ENCODE measurements around the gene DDR1.
"Not testable (repeated sequence)": the region's sequence is repeated elsewhere in the genome, so short reads cannot be mapped to it uniquely, and the experiment has no call there.

Gene DDR1

GRCh38 chr6:30855429-30856075, 28.8 kb upstream of the DDR1 start:
- no peaks in the 10 kb centered on the region for H3K36me3 ChIP-seq (ENCODE audit: control insufficient read depth in 2 of 2, insufficient read depth in 2 of 2, low read length in 2 of 2)
- H3K4me3 ChIP-seq (ENCODE audit: low read length in 2 of 2), result no peak overlapping the region
- no peak overlapping the region for H3K27ac ChIP-seq (ENCODE audit: low read length)
- H3K27me3 ChIP-seq (ENCODE audit: control insufficient read depth in 1 of 2, insufficient read depth in 2 of 2, low read length in 2 of 2), result no peaks in the 10 kb centered on the region
- H3K4me1 ChIP-seq (ENCODE audit: control insufficient read depth, insufficient read depth, low read length), result no peaks in the 10 kb centered on the region
- no peak overlapping the region for H3K9ac ChIP-seq (ENCODE audit: low read length in 2 of 2)
- no peaks in the 10 kb centered on the region for H3K9me3 ChIP-seq (ENCODE audit: control insufficient read depth in 2 of 2, low read length in 2 of 2)

- Histone ChIP-seq H3K36me3 (ENCODE audit: control insufficient read depth in 2 of 2, insufficient read depth in 2 of 2, low read length in 2 of 2) (no peaks in the 10 kb centered on the region), H3K27me3 (ENCODE audit: control insufficient read depth in 1 of 2, insufficient read depth in 2 of 2, low read length in 2 of 2) (no peaks in the 10 kb centered on the region), H3K9me3 (ENCODE audit: control insufficient read depth in 2 of 2, low read length in 2 of 2) (no peaks in the 10 kb centered on the region), H3K4me3 (ENCODE audit: low read length in 2 of 2) (no peak overlapping the region), H3K9ac (ENCODE audit: low read length in 2 of 2) (no peak overlapping the region), H3K4me1 (ENCODE audit: control insufficient read depth, insufficient read depth, low read length) (no peaks in the 10 kb centered on the region), H3K27ac (ENCODE audit: low read length) (no peak overlapping the region)
Measured at GRCh38 chr6:30857112-30857511, 27.2 kb upstream of the DDR1 start.

GRCh38 chr6:30857549-30857948, 26.8 kb upstream of the DDR1 start:
- Histone ChIP-seq H3K4me1 (ENCODE audit: control insufficient read depth, insufficient read depth, low read length) (no peaks in the 10 kb centered on the region), H3K9me3 (ENCODE audit: control insufficient read depth in 2 of 2, low read length in 2 of 2) (no peaks in the 10 kb centered on the region), H3K27me3 (ENCODE audit: control insufficient read depth in 1 of 2, insufficient read depth in 2 of 2, low read length in 2 of 2) (no peaks in the 10 kb centered on the region), H3K27ac (ENCODE audit: low read length) (no peak overlapping the region), H3K4me3 (ENCODE audit: low read length in 2 of 2) (no peak overlapping the region), H3K9ac (ENCODE audit: low read length in 2 of 2) (no peak overlapping the region), H3K36me3 (ENCODE audit: control insufficient read depth in 2 of 2, insufficient read depth in 2 of 2, low read length in 2 of 2) (no peaks in the 10 kb centered on the region)

GRCh38 chr6:30859726-30860125, 24.6 kb upstream of the DDR1 start:
- H3K4me3 ChIP-seq (ENCODE audit: low read length in 2 of 2); H3K9ac ChIP-seq (ENCODE audit: low read length in 2 of 2); H3K4me1 ChIP-seq (ENCODE audit: control insufficient read depth, insufficient read depth, low read length); H3K9me3 ChIP-seq (ENCODE audit: control insufficient read depth in 2 of 2, low read length in 2 of 2); H3K36me3 ChIP-seq (ENCODE audit: control insufficient read depth in 2 of 2, insufficient read depth in 2 of 2, low read length in 2 of 2); H3K27ac ChIP-seq (ENCODE audit: low read length); H3K27me3 ChIP-seq (ENCODE audit: control insufficient read depth in 1 of 2, insufficient read depth in 2 of 2, low read length in 2 of 2): not testable (repeated sequence)

- H3K27me3 ChIP-seq (ENCODE audit: control insufficient read depth in 1 of 2, insufficient read depth in 2 of 2, low read length in 2 of 2), result no peaks in the 10 kb centered on the region
- no peaks in the 10 kb centered on the region for H3K36me3 ChIP-seq (ENCODE audit: control insufficient read depth in 2 of 2, insufficient read depth in 2 of 2, low read length in 2 of 2)
- H3K4me1 ChIP-seq (ENCODE audit: control insufficient read depth, insufficient read depth, low read length), result no peaks in the 10 kb centered on the region
- H3K4me3 ChIP-seq (ENCODE audit: low read length in 2 of 2), result no peak overlapping the region
- no peaks in the 10 kb centered on the region for H3K9me3 ChIP-seq (ENCODE audit: control insufficient read depth in 2 of 2, low read length in 2 of 2)
- no peak overlapping the region for H3K27ac ChIP-seq (ENCODE audit: low read length)
- no peak overlapping the region for H3K9ac ChIP-seq (ENCODE audit: low read length in 2 of 2)
Measured at GRCh38 chr6:30861257-30862048, 22.9 kb upstream of the DDR1 start.

- no peaks in the 10 kb centered on the region for H3K27me3 ChIP-seq (ENCODE audit: control insufficient read depth in 1 of 2, insufficient read depth in 2 of 2, low read length in 2 of 2)
- H3K9me3 ChIP-seq (ENCODE audit: control insufficient read depth in 2 of 2, low read length in 2 of 2), result no peaks in the 10 kb centered on the region
- H3K4me3 ChIP-seq (ENCODE audit: low read length in 2 of 2), result no peak overlapping the region
- H3K27ac ChIP-seq (ENCODE audit: low read length), result no peak overlapping the region
- no peak overlapping the region for H3K9ac ChIP-seq (ENCODE audit: low read length in 2 of 2)
- H3K36me3 ChIP-seq (ENCODE audit: control insufficient read depth in 2 of 2, insufficient read depth in 2 of 2, low read length in 2 of 2), result no peaks in the 10 kb centered on the region
- no peaks in the 10 kb centered on the region for H3K4me1 ChIP-seq (ENCODE audit: control insufficient read depth, insufficient read depth, low read length)
Measured at GRCh38 chr6:30862156-30862875, 22.0 kb upstream of the DDR1 start.

- Histone ChIP-seq H3K36me3 (ENCODE audit: control insufficient read depth in 2 of 2, insufficient read depth in 2 of 2, low read length in 2 of 2) (no peaks in the 10 kb centered on the region), H3K4me1 (ENCODE audit: control insufficient read depth, insufficient read depth, low read length) (no peaks in the 10 kb centered on the region), H3K4me3 (ENCODE audit: low read length in 2 of 2) (no peak overlapping the region), H3K9ac (ENCODE audit: low read length in 2 of 2) (no peak overlapping the region), H3K27ac (ENCODE audit: low read length) (no peak overlapping the region), H3K27me3 (ENCODE audit: control insufficient read depth in 1 of 2, insufficient read depth in 2 of 2, low read length in 2 of 2) (no peaks in the 10 kb centered on the region), H3K9me3 (ENCODE audit: control insufficient read depth in 2 of 2, low read length in 2 of 2) (no peaks in the 10 kb centered on the region)
Measured at GRCh38 chr6:30864325-30864724, 20.0 kb upstream of the DDR1 start.

- H3K9me3 ChIP-seq (ENCODE audit: control insufficient read depth in 2 of 2, low read length in 2 of 2); H3K4me3 ChIP-seq (ENCODE audit: low read length in 2 of 2); H3K27me3 ChIP-seq (ENCODE audit: control insufficient read depth in 1 of 2, insufficient read depth in 2 of 2, low read length in 2 of 2); H3K27ac ChIP-seq (ENCODE audit: low read length); H3K36me3 ChIP-seq (ENCODE audit: control insufficient read depth in 2 of 2, insufficient read depth in 2 of 2, low read length in 2 of 2); H3K9ac ChIP-seq (ENCODE audit: low read length in 2 of 2); H3K4me1 ChIP-seq (ENCODE audit: control insufficient read depth, insufficient read depth, low read length): not testable (repeated sequence)
Measured at GRCh38 chr6:30869241-30869749, 15.0 kb upstream of the DDR1 start.

- Histone ChIP-seq H3K27me3 (ENCODE audit: control insufficient read depth in 1 of 2, insufficient read depth in 2 of 2, low read length in 2 of 2) (no peaks in the 10 kb centered on the region), H3K9me3 (ENCODE audit: control insufficient read depth in 2 of 2, low read length in 2 of 2) (no peaks in the 10 kb centered on the region), H3K27ac (ENCODE audit: low read length) (no peak overlapping the region), H3K4me3 (ENCODE audit: low read length in 2 of 2) (no peak overlapping the region), H3K36me3 (ENCODE audit: control insufficient read depth in 2 of 2, insufficient read depth in 2 of 2, low read length in 2 of 2) (no peaks in the 10 kb centered on the region), H3K9ac (ENCODE audit: low read length in 2 of 2) (no peak overlapping the region), H3K4me1 (ENCODE audit: control insufficient read depth, insufficient read depth, low read length) (peaks cover 2% of the 10 kb centered on the region)
Measured at GRCh38 chr6:30870546-30870945, 13.8 kb upstream of the DDR1 start.

- H3K27ac ChIP-seq (ENCODE audit: low read length), result no peak overlapping the region
- no peaks in the 10 kb centered on the region for H3K9me3 ChIP-seq (ENCODE audit: control insufficient read depth in 2 of 2, low read length in 2 of 2)
- no peak overlapping the region for H3K4me3 ChIP-seq (ENCODE audit: low read length in 2 of 2)
- H3K36me3 ChIP-seq (ENCODE audit: control insufficient read depth in 2 of 2, insufficient read depth in 2 of 2, low read length in 2 of 2), result no peaks in the 10 kb centered on the region
- no peaks in the 10 kb centered on the region for H3K27me3 ChIP-seq (ENCODE audit: control insufficient read depth in 1 of 2, insufficient read depth in 2 of 2, low read length in 2 of 2)
- no peak overlapping the region for H3K9ac ChIP-seq (ENCODE audit: low read length in 2 of 2)
- H3K4me1 ChIP-seq (ENCODE audit: control insufficient read depth, insufficient read depth, low read length), result peaks cover 13% of the 10 kb centered on the region
Measured at GRCh38 chr6:30871592-30872183, 12.6 kb upstream of the DDR1 start.

Measured in stomach smooth muscle (tissue), 2 donors.